Activated B cell treated with CpG ODN at 0.5 μM for 24 hours (primary cell): ENCODE data around the gene GRM8. TPM values are rescaled to one million over a fixed set of nuclear protein-coding genes. Genes with fewer than 3 reads are reported as not detected.

ENCODE experiments used
- ATAC-seq: fragments of 200-7000 bp; cut with Tn5 transposase; one replicate; pipeline ENCODE4 v1.10.0; 2021; ENCODE audit warnings: low read depth, mild to moderate bottlenecking, moderate library complexity
- CTCF ChIA-PET: fragments of 350-600 bp; sonication (Branson Sonifier 250); formaldehyde crosslinking; loops from one replicate; lab custom pipeline; 2021; ENCODE audit warnings: antibody characterized with exemption; lab: Charles Lee
- POLR2A ChIA-PET: fragments of 350-600 bp; sonication (Branson Sonifier 250); formaldehyde crosslinking; loops from one replicate; lab custom pipeline; 2021; ENCODE audit warnings: antibody characterized with exemption; lab: Charles Lee
- DNase-seq: peaks from one replicate; pipeline ENCODE4 v3.0.0; 2022
- H3K27ac Mint-ChIP-seq: one replicate; pipeline ENCODE4 v1.8.0; 2020; ENCODE audit warnings: mixed read lengths
- H3K27me3 Mint-ChIP-seq: one replicate; pipeline ENCODE4 v1.8.0; 2021; ENCODE audit warnings: mixed read lengths
- H3K36me3 Mint-ChIP-seq: one replicate; pipeline ENCODE4 v1.8.0; 2021; ENCODE audit warnings: low read depth, mixed read lengths
- H3K4me1 Mint-ChIP-seq: one replicate; pipeline ENCODE4 v1.8.0; 2021; ENCODE audit warnings: mixed read lengths
- H3K4me3 Mint-ChIP-seq: one replicate; pipeline ENCODE4 v1.8.0; 2020; ENCODE audit warnings: mild to moderate bottlenecking, mixed read lengths
- H3K9me3 Mint-ChIP-seq: one replicate; pipeline ENCODE4 v1.8.0; 2020; ENCODE audit warnings: mixed read lengths
- CTCF ChIP-seq: fragments of 200-600 bp; IDR thresholded peaks from one replicate; pipeline ENCODE4 v1.8.0; 2022; ENCODE audit warnings: antibody characterized with exemption, mild to moderate bottlenecking
- intact Hi-C: fragments of 100-400 bp; cut with micrococcal nuclease; formaldehyde crosslinking; loops from one replicate; pipeline ENCODE4 v1.15.1; 2024
- total RNA-seq: library from RNA; stranded (reverse); gene quantifications from 2 replicates; pipeline ENCODE4 v1.2.3, GENCODE V29; 2022

Gene GRM8
- total RNA-seq, 1 donor from 2014 or later: not detected

GRCh38 chr7:127251036-127251464 is 1.7 kb downstream of the GRM8 start:
- peaks cover 25% of the 10 kb centered on the region for H3K4me1 Mint-ChIP-seq
- H3K9me3 Mint-ChIP-seq: no peaks in the 10 kb centered on the region
- TF ChIP-seq CTCF: no peak
- no peak for ATAC-seq
- DNase-seq: no peak
- H3K36me3 Mint-ChIP-seq: no peaks in the 10 kb centered on the region
- H3K27me3 Mint-ChIP-seq: peaks cover 52% of the 10 kb centered on the region
- intact Hi-C loops: loop anchor here (5.0 kb wide), 4 partner anchors 96 to 401 kb away; partner anchors contain the start of genes SND1 and ZNF800
- POLR2A ChIA-PET: no interaction called here
- CTCF ChIA-PET: interaction anchor here (1.3 kb wide), 1 partner anchor 196 kb away, joined by 5 read pairs; no protein-coding TSS in a partner anchor
- H3K27ac Mint-ChIP-seq: no peak overlapping the region
- peak overlapping the region; percentile 61 for H3K4me3 Mint-ChIP-seq

- intact Hi-C loops: loop anchor here (5.0 kb wide), 4 partner anchors 97 to 402 kb away; partner anchors contain the start of genes SND1 and ZNF800
- ATAC-seq (no peak), DNase-seq (no peak)
- Mint-ChIP-seq H3K4me3 (peak overlapping the region; percentile 13), H3K27ac (no peak overlapping the region), H3K36me3 (no peaks in the 10 kb centered on the region), H3K9me3 (no peaks in the 10 kb centered on the region), H3K4me1 (peaks cover 25% of the 10 kb centered on the region), H3K27me3 (peaks cover 47% of the 10 kb centered on the region)
- ChIA-PET CTCF (interaction anchor here (1.3 kb wide), 1 partner anchor 197 kb away, joined by 5 read pairs; no protein-coding TSS in a partner anchor), POLR2A (interaction anchor here (0.6 kb wide), 1 partner anchor 144 kb away, joined by 3 read pairs; no protein-coding TSS in a partner anchor)
- no peak for TF ChIP-seq CTCF
Observed at GRCh38 chr7:127250312-127251035, 2.3 kb downstream of the GRM8 start.

- Mint-ChIP-seq H3K27me3 (peaks cover 63% of the 10 kb centered on the region), H3K9me3 (no peaks in the 10 kb centered on the region), H3K4me3 (no peak overlapping the region), H3K36me3 (no peaks in the 10 kb centered on the region), H3K27ac (no peak overlapping the region), H3K4me1 (peaks cover 5% of the 10 kb centered on the region)
- ATAC-seq: no peak
- POLR2A ChIA-PET: no interaction called here
- no peak for DNase-seq
- CTCF ChIA-PET: no interaction called here
- intact Hi-C loops: no loop called here
- no peak for TF ChIP-seq CTCF
Observed at GRCh38 chr7:127245607-127246006, 7.1 kb downstream of the GRM8 start.

- no peaks in the 10 kb centered on the region for H3K36me3 Mint-ChIP-seq
- ChIA-PET POLR2A (no interaction called here), CTCF (no interaction called here)
- ATAC-seq (no peak), DNase-seq (no peak)
- peaks cover 2% of the 10 kb centered on the region for H3K4me1 Mint-ChIP-seq
- intact Hi-C loops: no loop called here
- H3K27ac Mint-ChIP-seq: no peak overlapping the region
- H3K9me3 Mint-ChIP-seq: no peaks in the 10 kb centered on the region
- peaks cover 62% of the 10 kb centered on the region for H3K27me3 Mint-ChIP-seq
- TF ChIP-seq CTCF: no peak
- no peak overlapping the region for H3K4me3 Mint-ChIP-seq
Observed at GRCh38 chr7:127245002-127245401, 7.7 kb downstream of the GRM8 start.

- TF ChIP-seq CTCF: no peak
- ChIA-PET POLR2A (no interaction called here), CTCF (interaction anchor here (1.0 to 1.5 kb wide), 2 partner anchors 7 to 14 kb away, joined by 3 read pairs; no protein-coding TSS in a partner anchor)
- no peak overlapping the region for H3K4me3 Mint-ChIP-seq
- no peaks in the 10 kb centered on the region for H3K4me1 Mint-ChIP-seq
- ATAC-seq: no peak
- H3K36me3 Mint-ChIP-seq: no peaks in the 10 kb centered on the region
- peaks cover 52% of the 10 kb centered on the region for H3K27me3 Mint-ChIP-seq
- H3K27ac Mint-ChIP-seq: no peak overlapping the region
- intact Hi-C loops: no loop called here
- H3K9me3 Mint-ChIP-seq: peaks cover 5% of the 10 kb centered on the region
- DNase-seq: no peak
Observed at GRCh38 chr7:127239814-127240213, 12.9 kb downstream of the GRM8 start.
